Measurements from ENCODE around the gene ANKRD23.
"Not testable (repeated sequence)": the region's sequence is repeated elsewhere in the genome, so short reads cannot be mapped to it uniquely, and the experiment has no call there.

The ANKRD23 gene

DNA sequence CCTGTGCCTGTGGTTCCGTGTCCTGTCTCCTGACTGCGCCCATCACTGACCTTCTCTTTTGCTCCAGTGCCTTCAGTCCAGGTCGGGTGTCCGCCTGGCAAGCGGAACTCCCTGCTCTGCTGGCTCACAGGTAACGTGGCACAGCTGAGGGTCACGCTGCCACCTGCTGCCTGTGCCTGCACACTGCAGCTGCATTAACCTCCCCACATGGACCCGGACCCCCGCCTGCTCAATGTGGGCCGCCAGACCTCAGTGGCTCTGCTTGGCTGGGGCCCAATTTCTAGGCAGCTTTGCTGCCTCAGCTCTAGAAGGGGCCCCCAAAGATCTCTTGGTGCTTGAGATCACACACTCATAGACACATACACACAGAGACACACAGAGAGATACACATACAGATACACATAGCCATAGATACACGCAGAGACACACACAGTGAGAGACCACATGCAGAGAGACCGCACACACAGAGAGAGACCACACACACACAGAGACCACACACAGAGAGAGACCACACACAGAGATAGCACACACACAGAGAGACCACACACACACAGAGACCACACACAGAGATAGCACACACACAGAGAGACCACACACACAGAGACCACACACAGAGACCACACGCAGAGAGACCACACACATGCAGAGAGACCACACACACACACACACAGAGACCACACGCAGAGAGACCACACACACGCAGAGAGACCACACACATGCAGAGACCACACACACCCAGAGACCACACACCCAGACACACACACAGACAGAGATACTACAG, 42.6 kb downstream of the ANKRD23 start:
- Histone ChIP-seq H3K27ac (ENCODE audit: low read depth, low read length) (no peak overlapping the region), H3K4me1 (ENCODE audit: control insufficient read depth, insufficient read depth, low read length) (0 out of 2 replicates have a peak, but pooled peaks cover 2% of the 10 kb centered on the region), H3K36me3 (ENCODE audit: control insufficient read depth, insufficient read depth, low read length) (peaks cover 20% of the 10 kb centered on the region), H3K9ac (ENCODE audit: low read depth, low read length) (no peak overlapping the region), H3K9me3 (ENCODE audit: control insufficient read depth, insufficient read depth, low read length) (no peaks in the 10 kb centered on the region), H3K27me3 (ENCODE audit: control insufficient read depth, insufficient read depth, low read length) (no peaks in the 10 kb centered on the region), H3K4me3 (ENCODE audit: low read depth, low read length) (no peak overlapping the region)

DNA sequence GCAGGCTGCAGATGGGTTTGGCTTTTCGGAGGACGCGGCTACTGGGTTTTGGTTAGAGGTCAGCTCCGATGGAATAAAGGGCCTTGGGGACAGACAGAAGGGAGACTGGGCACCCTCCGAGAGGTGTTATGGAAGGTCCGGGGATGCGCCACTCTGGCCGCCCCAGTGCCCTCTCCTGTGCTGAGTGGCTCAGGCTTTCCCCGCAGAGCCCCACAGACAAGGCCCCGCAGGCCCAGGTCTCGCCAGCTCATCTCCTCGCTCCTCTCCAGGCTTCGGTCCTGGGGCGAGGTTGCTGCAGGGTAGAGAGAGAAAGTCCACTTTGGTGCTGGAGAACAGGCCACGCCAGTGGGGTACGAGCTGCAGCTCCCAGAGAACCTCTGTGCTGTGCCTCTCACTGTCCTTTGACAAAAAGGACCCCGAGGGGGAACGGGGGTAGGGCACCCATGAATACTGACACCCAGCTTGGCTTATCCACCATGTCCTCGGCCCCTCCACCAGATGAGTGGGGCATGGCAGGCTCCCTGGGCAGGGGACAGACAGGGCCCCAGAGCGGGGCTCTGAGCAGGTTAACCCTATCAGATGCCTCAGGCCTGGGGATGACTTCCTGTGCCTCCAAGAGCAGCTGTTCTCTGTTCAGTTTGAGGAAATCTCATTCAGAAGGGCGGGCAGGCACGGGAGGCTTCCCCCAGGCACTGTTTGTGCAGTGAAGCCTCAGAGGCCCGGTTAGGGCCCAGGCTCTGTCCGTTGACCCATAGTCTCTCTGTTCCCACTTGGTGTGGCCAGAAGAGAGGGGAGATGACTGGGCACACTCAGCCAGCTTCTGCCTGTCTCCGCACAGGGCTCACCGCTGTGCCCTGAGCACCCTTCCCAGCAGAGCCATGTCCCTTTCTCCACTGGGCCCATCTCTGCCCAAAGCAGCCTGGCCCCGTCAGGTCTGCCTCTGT, 43.5 kb downstream of the ANKRD23 start:
- H3K9ac ChIP-seq (ENCODE audit: low read depth, low read length): no peak overlapping the region
- no peak overlapping the region for H3K27ac ChIP-seq (ENCODE audit: low read depth, low read length)

DNA sequence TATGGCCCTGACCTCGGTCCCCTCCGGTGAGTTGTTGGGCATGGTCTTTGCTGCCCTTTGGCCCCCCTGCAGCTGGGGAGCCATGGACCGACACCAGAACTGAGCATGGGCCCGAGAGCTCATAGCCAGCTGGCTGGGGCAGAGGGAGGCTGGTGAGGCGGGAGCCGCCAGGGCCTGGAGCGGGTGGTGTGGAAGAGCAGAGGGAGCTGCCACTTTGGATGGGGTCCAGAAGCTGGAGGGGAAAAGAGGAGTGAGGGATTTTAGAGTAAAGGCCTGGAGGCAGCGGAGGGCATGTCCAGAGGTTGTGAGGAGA, 44.2 kb downstream of the ANKRD23 start:
- Histone ChIP-seq H3K27ac (ENCODE audit: low read depth, low read length) (no peak overlapping the region), H3K27me3 (ENCODE audit: control insufficient read depth, insufficient read depth, low read length) (no peaks in the 10 kb centered on the region), H3K36me3 (ENCODE audit: control insufficient read depth, insufficient read depth, low read length) (peaks cover 20% of the 10 kb centered on the region), H3K4me1 (ENCODE audit: control insufficient read depth, insufficient read depth, low read length) (0 out of 2 replicates have a peak, but pooled peaks cover 2% of the 10 kb centered on the region), H3K4me3 (ENCODE audit: low read depth, low read length) (no peak overlapping the region), H3K9ac (ENCODE audit: low read depth, low read length) (no peak overlapping the region), H3K9me3 (ENCODE audit: control insufficient read depth, insufficient read depth, low read length) (no peaks in the 10 kb centered on the region)

More for the DNA sequence above, 43.5 kb downstream of the ANKRD23 start:
- Histone ChIP-seq H3K9me3 (ENCODE audit: control insufficient read depth, insufficient read depth, low read length) (no peaks in the 10 kb centered on the region), H3K27me3 (ENCODE audit: control insufficient read depth, insufficient read depth, low read length) (no peaks in the 10 kb centered on the region), H3K36me3 (ENCODE audit: control insufficient read depth, insufficient read depth, low read length) (peaks cover 20% of the 10 kb centered on the region), H3K4me3 (ENCODE audit: low read depth, low read length) (no peak overlapping the region), H3K4me1 (ENCODE audit: control insufficient read depth, insufficient read depth, low read length) (0 out of 2 replicates have a peak, but pooled peaks cover 2% of the 10 kb centered on the region)

DNA sequence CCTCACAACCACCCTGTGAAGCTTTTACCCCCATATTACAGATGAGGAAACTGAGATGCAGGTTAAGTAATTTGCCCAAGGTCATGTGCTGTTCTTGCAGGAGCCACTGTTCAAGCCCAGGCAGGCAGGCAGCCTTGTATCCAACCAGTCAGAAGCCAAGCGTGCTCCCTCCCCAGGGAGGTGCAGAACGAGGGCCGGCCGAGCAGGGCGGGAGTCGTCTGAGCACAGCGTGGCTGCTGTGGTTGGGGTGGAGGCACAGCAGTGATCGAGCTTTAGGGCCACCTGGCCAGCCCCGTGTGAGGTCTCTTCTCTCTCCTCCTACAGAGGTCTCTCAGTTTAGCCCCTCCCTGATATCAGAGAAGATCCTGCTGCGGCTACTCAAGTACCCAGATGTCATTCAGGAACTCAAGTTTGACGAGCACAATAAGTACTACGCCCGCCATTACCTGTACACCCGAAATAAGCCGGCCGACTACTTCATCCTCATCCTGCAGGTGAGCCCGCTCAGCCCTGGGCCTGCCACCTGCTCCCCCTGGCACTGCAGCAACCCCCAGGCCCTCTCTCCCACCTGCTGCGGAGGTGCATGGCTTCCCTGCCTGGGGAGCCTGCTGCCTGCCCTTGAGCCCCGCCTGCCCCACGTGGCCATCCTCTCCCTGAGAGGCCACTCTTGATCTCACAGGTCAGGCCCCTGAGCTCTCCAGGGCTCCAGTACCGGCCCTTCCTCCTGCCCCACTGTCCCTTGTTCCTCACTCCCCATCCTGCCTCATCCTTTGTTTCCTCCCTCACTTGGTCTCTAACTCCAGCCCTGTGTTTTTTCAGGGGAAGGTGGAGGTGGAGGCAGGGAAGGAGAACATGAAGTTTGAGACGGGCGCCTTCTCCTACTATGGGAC, 44.8 kb downstream of the ANKRD23 start:
- Histone ChIP-seq H3K36me3 (ENCODE audit: control insufficient read depth, insufficient read depth, low read length) (peaks cover 20% of the 10 kb centered on the region), H3K27ac (ENCODE audit: low read depth, low read length) (no peak overlapping the region), H3K9me3 (ENCODE audit: control insufficient read depth, insufficient read depth, low read length) (no peaks in the 10 kb centered on the region)

DNA sequence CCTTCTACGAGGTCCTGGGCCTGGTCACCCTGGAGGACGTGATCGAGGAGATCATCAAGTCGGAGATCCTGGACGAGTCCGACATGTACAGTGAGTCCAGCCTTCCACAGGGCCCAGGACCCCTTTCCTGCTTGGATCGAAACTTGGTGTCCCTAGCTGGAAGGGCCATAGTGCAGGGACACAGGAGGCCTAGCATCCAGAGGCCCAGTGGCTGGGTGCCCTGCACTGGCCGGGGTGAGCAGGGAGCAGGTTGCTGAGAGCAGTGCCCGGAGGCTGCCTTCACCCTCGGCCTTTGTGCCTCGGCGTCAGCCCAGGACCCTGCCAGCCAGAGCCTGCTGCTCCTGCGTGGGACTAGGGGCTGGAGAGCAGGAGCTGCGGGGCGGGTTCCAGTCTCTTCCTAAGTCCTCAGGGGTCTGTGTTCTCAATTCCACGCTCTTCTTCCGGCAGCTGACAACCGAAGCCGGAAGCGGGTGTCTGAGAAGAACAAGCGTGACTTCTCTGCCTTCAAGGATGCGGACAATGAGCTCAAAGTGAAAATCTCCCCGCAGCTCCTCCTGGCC, 46.7 kb downstream of the ANKRD23 start:
- Histone ChIP-seq H3K27ac (ENCODE audit: low read depth, low read length) (no peak overlapping the region), H3K36me3 (ENCODE audit: control insufficient read depth, insufficient read depth, low read length) (peaks cover 20% of the 10 kb centered on the region), H3K4me3 (ENCODE audit: low read depth, low read length) (no peak overlapping the region), H3K9me3 (ENCODE audit: control insufficient read depth, insufficient read depth, low read length) (no peaks in the 10 kb centered on the region), H3K4me1 (ENCODE audit: control insufficient read depth, insufficient read depth, low read length) (0 out of 2 replicates have a peak, but pooled peaks cover 2% of the 10 kb centered on the region), H3K9ac (ENCODE audit: low read depth, low read length) (no peak overlapping the region), H3K27me3 (ENCODE audit: control insufficient read depth, insufficient read depth, low read length) (no peaks in the 10 kb centered on the region)

More for the DNA sequence above, 44.8 kb downstream of the ANKRD23 start:
- H3K4me1 ChIP-seq (ENCODE audit: control insufficient read depth, insufficient read depth, low read length): 0 out of 2 replicates have a peak, but pooled peaks cover 2% of the 10 kb centered on the region
- H3K9ac ChIP-seq (ENCODE audit: low read depth, low read length): no peak overlapping the region
- no peak overlapping the region for H3K4me3 ChIP-seq (ENCODE audit: low read depth, low read length)
- no peaks in the 10 kb centered on the region for H3K27me3 ChIP-seq (ENCODE audit: control insufficient read depth, insufficient read depth, low read length)

DNA sequence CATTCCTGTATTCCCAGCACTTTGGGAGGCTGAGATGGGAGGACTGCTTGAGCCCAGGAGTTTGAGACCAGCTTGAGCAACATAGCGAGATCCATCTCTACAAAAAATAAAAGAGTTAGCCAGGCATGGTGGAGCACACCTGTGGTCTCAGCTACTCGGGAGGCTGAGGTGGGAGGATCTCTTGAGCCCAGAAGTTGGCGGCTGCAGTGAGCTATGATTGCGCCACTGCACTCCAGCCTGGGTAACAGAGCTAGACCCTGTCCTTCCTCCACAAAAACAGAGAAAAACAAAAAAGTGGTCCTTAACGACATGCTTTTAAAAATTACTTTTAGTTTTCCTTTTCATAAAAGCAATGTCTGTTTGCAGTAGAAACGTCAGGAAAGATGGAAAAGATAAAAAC, 47.3 kb downstream of the ANKRD23 start:
- H3K9ac ChIP-seq (ENCODE audit: low read depth, low read length); H3K27me3 ChIP-seq (ENCODE audit: control insufficient read depth, insufficient read depth, low read length); H3K4me1 ChIP-seq (ENCODE audit: control insufficient read depth, insufficient read depth, low read length); H3K4me3 ChIP-seq (ENCODE audit: low read depth, low read length); H3K27ac ChIP-seq (ENCODE audit: low read depth, low read length); H3K9me3 ChIP-seq (ENCODE audit: control insufficient read depth, insufficient read depth, low read length): not testable (repeated sequence)
- H3K36me3 ChIP-seq (ENCODE audit: control insufficient read depth, insufficient read depth, low read length): peaks cover 15% of the 10 kb centered on the region

DNA sequence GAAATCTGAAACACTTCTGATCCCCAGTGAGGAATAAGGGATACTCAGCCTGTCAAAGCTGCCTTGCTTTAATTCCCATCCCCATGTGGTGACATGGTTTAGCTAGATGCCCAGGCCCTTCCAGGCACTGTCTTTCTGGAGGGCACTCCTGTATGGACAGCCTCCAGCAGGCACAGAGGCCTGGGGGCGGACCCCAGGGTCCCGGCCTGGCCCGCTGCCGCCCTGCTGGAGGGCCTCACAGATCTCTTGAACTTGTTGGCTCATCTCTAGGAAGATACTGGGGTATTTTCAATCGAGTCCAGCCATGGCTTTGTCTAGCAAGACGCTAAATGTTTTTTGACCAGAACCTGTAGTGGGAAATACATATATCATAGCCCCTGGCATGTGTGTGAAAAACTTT, 48.7 kb downstream of the ANKRD23 start:
- Histone ChIP-seq H3K36me3 (ENCODE audit: control insufficient read depth, insufficient read depth, low read length) (peaks cover 13% of the 10 kb centered on the region), H3K27ac (ENCODE audit: low read depth, low read length) (no peak overlapping the region), H3K4me1 (ENCODE audit: control insufficient read depth, insufficient read depth, low read length) (no peaks in the 10 kb centered on the region), H3K9ac (ENCODE audit: low read depth, low read length) (no peak overlapping the region), H3K9me3 (ENCODE audit: control insufficient read depth, insufficient read depth, low read length) (no peaks in the 10 kb centered on the region), H3K4me3 (ENCODE audit: low read depth, low read length) (no peak overlapping the region), H3K27me3 (ENCODE audit: control insufficient read depth, insufficient read depth, low read length) (no peaks in the 10 kb centered on the region)

DNA sequence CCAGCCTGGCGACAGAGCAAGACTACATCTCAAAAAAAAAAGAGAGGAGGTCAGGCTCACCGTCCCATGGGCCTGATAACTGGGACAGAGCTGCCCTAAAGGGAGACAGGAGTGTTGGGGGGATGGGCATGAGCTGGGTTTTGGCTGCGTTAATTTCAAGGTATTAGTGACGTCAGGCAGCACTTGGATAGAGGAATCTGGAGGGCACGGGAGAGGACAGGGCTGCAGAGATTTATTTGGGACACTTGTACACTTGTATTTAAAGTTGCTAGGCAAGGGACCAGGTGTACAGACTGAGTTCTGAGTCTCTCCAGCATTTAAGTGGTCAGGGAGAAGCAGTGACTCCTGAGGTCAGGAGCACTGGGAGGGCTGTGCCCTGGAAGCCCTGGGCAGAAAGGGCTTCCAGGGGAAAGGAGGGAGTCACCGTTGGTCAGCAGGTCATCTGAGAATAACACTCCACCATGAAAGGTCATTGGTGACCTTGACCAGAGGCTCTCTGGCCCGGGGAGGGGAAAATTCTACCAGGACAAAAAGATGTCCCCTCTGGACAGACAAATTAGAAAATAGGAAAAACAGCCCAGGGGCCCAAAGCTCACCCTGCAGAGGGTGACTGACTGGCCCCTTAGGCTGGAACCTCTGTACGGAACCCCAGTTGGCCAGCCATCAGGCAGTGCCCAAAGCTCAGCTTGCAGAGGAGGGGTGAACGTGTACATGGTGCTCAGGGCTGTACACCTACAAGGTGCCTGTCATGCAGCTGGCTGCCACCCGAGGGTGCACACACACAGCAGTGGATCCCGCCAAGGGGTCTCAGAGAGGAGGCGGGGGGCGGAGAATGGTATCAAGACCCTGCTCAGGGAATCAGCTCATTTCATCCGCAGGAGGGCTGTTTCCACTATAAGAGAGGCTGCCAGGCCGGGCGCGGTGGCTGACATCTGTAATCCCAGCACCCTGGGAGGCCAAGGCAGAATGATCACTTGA, 50.8 kb downstream of the ANKRD23 start:
- Histone ChIP-seq H3K4me1 (ENCODE audit: control insufficient read depth, insufficient read depth, low read length) (no peaks in the 10 kb centered on the region), H3K9me3 (ENCODE audit: control insufficient read depth, insufficient read depth, low read length) (no peaks in the 10 kb centered on the region), H3K27me3 (ENCODE audit: control insufficient read depth, insufficient read depth, low read length) (no peaks in the 10 kb centered on the region), H3K36me3 (ENCODE audit: control insufficient read depth, insufficient read depth, low read length) (peaks cover 7% of the 10 kb centered on the region; the same call in 1 of the 2 replicates), H3K27ac (ENCODE audit: low read depth, low read length) (no peak overlapping the region), H3K4me3 (ENCODE audit: low read depth, low read length) (no peak overlapping the region), H3K9ac (ENCODE audit: low read depth, low read length) (no peak overlapping the region)

DNA sequence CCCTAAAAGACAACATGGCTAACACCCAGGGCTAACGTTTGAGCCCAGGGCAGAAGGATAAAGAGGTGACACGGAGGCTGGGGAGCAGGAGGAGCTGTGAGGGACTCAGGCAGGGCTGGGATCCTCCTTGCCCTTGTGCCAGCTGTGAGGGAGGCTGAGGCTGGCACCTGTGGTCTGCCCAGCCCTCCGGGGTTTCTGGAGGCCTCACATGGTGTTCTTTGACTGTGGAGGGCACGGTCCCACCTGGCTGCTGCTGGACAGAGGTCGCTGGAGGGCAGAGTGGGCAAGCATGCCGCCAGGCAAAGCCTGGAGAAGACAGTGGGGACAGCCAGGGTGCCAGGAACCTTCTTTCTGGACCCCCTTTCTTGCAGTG, 54.6 kb downstream of the ANKRD23 start:
- H3K4me1 ChIP-seq (ENCODE audit: control insufficient read depth, insufficient read depth, low read length): no peaks in the 10 kb centered on the region
- H3K4me3 ChIP-seq (ENCODE audit: low read depth, low read length): no peak overlapping the region
- no peak overlapping the region for H3K27ac ChIP-seq (ENCODE audit: low read depth, low read length)
- H3K27me3 ChIP-seq (ENCODE audit: control insufficient read depth, insufficient read depth, low read length): no peaks in the 10 kb centered on the region
- H3K9me3 ChIP-seq (ENCODE audit: control insufficient read depth, insufficient read depth, low read length): no peaks in the 10 kb centered on the region
- no peaks in the 10 kb centered on the region for H3K36me3 ChIP-seq (ENCODE audit: control insufficient read depth, insufficient read depth, low read length)
- H3K9ac ChIP-seq (ENCODE audit: low read depth, low read length): no peak overlapping the region
